Lower leg skin (tissue), 3 donors: Measurements from ENCODE around the gene ASB5.

Source experiments
- POLR2A ChIP-seq, 2 donors: fragments of 450-650 bp; IDR thresholded peaks; one replicate each; pipeline ENCODE4 v1.6.1; 2016 to 2017; ENCODE audit warnings: antibody characterized with exemption in 2 of 2, mild to moderate bottlenecking in 1 of 2, moderate library complexity in 1 of 2
- TF ChIP-seq, protein P1 (sequence below), 3 donors: fragments of 450-650 bp; IDR thresholded peaks; one replicate each; pipeline ENCODE4 v1.5.1; 2016; ENCODE audit warnings: antibody characterized with exemption in 3 of 3, mild to moderate bottlenecking in 3 of 3, moderate library complexity in 2 of 3

DNA sequence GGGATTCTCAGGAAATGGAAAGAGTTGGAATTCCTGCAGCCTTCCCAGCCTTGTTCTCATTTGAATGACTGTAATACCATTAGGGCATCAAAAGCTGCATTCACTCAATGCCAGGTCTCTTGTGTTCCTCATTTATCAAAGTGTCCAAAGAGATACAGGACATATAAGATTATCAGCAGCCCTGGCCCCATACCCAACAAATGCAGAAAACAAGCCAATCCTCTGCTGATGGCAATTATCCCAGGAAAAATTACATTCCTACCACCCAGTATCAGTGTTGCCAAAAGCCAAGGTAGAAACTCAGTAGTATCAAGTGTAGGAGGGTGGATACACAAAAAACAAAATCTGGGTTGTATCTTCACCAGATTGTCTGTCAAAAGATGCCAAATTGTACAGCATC, 18.5 kb upstream of the ASB5 start:
- TF ChIP-seq, protein P1, sequence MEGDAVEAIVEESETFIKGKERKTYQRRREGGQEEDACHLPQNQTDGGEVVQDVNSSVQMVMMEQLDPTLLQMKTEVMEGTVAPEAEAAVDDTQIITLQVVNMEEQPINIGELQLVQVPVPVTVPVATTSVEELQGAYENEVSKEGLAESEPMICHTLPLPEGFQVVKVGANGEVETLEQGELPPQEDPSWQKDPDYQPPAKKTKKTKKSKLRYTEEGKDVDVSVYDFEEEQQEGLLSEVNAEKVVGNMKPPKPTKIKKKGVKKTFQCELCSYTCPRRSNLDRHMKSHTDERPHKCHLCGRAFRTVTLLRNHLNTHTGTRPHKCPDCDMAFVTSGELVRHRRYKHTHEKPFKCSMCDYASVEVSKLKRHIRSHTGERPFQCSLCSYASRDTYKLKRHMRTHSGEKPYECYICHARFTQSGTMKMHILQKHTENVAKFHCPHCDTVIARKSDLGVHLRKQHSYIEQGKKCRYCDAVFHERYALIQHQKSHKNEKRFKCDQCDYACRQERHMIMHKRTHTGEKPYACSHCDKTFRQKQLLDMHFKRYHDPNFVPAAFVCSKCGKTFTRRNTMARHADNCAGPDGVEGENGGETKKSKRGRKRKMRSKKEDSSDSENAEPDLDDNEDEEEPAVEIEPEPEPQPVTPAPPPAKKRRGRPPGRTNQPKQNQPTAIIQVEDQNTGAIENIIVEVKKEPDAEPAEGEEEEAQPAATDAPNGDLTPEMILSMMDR (IDR thresholded peaks at IDR 0.05), result no peak
- no peak for TF ChIP-seq POLR2A (IDR thresholded peaks at IDR 0.05)
